ENCODE data around the gene MND1. TPM values are rescaled to one million over a fixed set of nuclear protein-coding genes. Genes with fewer than 3 reads are reported as not detected.

The MND1 gene, protein sequence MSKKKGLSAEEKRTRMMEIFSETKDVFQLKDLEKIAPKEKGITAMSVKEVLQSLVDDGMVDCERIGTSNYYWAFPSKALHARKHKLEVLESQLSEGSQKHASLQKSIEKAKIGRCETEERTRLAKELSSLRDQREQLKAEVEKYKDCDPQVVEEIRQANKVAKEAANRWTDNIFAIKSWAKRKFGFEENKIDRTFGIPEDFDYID
- total RNA-seq, result 5.2 and 6.9 TPM in 2 replicates

DNA sequence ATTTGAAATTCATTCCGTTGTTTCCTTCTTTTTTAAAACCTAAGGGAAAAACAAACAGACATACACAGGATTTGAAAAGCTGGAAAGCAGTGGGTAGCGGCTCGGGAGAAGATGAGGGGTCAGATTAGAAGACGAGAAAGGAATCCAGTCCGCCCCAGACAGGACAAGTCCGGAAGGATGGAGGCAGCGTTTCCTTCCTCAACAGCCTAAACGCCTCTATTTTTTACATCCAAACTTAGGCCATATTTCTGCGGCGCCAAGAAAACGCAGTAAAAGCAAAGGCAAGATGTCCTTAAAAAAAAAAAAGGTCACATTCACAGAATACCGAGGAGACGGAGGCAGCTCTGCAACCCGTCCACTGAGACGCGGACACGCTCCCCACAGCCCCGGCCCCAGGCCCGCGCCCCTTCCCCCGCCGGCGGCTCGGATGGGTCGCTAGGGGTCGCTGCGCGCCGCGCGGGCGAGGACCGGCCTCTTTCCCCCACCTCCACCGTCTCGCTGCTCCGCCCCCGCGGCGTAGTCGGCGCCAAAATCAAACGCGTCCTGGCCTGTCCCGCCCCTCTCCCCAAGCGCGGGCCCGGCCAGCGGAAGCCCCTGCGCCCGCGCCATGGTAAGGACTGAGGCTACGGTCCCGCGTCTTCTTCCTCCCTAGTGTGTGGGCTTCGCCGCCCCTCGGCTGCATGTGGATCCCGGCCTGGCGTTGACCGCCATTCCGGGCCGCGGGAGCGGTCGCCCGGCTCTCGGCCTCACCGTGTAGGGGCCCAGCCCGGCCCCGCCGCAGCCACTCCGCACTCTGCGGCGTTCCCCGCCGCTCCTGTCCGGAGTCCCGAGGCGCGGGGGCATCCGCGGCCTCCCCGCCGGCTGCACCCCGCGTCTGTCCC lies at the start of gene MND1:
MND1 (plus strand) TSS at position 558 of the 881 bp plus-strand sequence; CDS start at position 608, 50 bp downstream.

Small RNA genes lying within 50 kb of the gene (small RNA-seq; reads per million reads assigned to genes)
- not detected for gene RN7SL419P

Other genes with a start within 250 kb of the MND1 start
- 14.8 and 29.9 TPM in 2 replicates for gene TRIM2, start 140.2 kb upstream of the MND1 start, total RNA-seq
- 25.4 and 27.2 TPM in 2 replicates for gene TMEM131L, start 121.7 kb downstream of the MND1 start, total RNA-seq